HCT116 (cell line): ENCODE measurements around the gene SLC34A3.

ENCODE experiments used
- JUND ChIP-seq: IDR thresholded peaks from 2 replicates; pipeline ENCODE4 v1.6.1; 2012
- TF ChIP-seq, protein P1 (sequence below), 3 experiments: fragments of 200-600 bp in 1 of 3; sonication (generic) in 1 of 3; IDR thresholded peaks in 2 of 3; conservative IDR thresholded peaks in 1 of 3; 2 replicates each; pipeline ENCODE4 v1.5.1; 2012 to 2017; ENCODE audit warnings: low read depth in 2 of 3, low read length in 2 of 3, antibody characterized with exemption in 1 of 3, borderline replicate concordance in 1 of 3, control low read depth in 1 of 3, mild to moderate bottlenecking in 1 of 3, mixed read lengths in 1 of 3, mixed run types in 1 of 3, moderate library complexity in 1 of 3; ENCODE audit not compliant: insufficient read depth in 1 of 3
- TF ChIP-seq, protein P2 (sequence below): IDR thresholded peaks from 2 replicates; pipeline ENCODE4 v1.6.1; 2011; ENCODE audit warnings: mild to moderate bottlenecking, low read length, moderate library complexity; ENCODE audit not compliant: insufficient replicate concordance; ENCODE audit errors: extremely low read depth

DNA sequence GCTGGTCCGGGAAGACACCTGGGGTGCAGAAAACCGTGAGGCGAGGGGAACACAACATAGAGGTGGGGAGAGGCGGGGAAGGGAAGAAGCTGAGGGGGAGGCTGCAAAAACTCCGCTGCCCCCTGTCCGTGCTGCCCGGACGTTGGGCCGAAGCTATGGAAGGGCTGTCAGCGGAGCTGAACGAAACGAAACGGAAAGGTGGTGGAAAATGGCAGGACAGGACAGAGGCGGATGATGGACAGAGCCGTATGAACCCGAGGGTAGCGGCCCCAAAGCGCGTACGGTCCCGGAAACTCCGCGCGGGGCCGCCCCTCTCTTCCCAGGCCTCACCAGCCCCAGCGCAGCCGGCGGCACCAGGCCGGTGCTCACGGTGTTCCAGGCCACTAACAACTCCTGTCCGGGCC is 42.6 kb upstream of the SLC34A3 start:
- TF ChIP-seq JUND, result no peak
- TF ChIP-seq, protein P1, sequence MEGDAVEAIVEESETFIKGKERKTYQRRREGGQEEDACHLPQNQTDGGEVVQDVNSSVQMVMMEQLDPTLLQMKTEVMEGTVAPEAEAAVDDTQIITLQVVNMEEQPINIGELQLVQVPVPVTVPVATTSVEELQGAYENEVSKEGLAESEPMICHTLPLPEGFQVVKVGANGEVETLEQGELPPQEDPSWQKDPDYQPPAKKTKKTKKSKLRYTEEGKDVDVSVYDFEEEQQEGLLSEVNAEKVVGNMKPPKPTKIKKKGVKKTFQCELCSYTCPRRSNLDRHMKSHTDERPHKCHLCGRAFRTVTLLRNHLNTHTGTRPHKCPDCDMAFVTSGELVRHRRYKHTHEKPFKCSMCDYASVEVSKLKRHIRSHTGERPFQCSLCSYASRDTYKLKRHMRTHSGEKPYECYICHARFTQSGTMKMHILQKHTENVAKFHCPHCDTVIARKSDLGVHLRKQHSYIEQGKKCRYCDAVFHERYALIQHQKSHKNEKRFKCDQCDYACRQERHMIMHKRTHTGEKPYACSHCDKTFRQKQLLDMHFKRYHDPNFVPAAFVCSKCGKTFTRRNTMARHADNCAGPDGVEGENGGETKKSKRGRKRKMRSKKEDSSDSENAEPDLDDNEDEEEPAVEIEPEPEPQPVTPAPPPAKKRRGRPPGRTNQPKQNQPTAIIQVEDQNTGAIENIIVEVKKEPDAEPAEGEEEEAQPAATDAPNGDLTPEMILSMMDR (IDR thresholded peaks at IDR 0.05 in 2 of 3, conservative IDR thresholded peaks at IDR 0.05 in 1 of 3; ENCODE audit: borderline replicate concordance in 1 of 3, insufficient read depth in 1 of 3, low read depth in 2 of 3, low read length in 2 of 3), result no peak
- TF ChIP-seq, protein P2, sequence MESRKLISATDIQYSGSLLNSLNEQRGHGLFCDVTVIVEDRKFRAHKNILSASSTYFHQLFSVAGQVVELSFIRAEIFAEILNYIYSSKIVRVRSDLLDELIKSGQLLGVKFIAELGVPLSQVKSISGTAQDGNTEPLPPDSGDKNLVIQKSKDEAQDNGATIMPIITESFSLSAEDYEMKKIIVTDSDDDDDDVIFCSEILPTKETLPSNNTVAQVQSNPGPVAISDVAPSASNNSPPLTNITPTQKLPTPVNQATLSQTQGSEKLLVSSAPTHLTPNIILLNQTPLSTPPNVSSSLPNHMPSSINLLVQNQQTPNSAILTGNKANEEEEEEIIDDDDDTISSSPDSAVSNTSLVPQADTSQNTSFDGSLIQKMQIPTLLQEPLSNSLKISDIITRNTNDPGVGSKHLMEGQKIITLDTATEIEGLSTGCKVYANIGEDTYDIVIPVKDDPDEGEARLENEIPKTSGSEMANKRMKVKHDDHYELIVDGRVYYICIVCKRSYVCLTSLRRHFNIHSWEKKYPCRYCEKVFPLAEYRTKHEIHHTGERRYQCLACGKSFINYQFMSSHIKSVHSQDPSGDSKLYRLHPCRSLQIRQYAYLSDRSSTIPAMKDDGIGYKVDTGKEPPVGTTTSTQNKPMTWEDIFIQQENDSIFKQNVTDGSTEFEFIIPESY, result no peak
